ENCODE results near the gene AOC1.

Gene AOC1

DNA sequence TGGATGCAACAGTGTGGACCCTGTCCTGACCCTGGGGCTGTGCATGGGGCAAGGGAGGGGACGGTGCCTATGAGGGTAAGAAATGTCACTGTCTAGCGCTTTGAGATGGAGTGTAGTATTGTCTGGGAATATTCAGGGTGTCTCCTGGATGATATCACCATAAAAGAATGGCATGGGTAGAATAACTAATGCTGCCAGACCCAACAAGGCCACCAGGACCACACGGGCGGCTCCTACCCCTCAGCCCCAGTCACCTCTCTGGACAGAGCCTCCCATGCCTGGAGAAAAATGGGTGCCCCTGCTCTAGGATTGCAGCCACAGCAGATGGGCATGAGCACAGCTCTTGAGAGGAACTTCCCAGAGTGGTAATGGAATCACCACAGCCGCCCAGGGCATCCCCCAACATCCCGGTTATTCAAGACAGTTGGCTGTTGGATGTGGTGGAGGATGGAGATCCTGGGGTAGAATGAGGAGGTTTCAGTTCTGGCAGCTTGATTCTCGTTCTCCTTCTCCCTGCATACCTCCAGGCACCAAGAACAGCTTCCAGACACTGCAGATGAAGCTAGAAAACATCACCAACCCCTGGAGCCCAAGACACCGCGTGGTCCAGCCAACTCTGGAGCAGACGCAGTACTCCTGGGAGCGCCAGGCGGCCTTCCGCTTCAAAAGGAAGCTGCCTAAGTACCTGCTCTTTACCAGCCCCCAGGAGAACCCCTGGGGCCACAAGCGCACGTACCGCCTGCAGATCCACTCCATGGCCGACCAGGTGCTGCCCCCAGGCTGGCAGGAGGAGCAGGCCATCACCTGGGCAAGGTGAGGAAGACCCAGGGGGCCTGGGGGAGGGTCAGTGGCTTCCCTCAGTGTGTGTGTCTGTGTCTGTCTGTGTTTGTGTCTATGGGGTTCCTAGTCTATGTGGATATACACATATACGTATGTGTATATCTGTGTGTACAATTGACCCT, 6.2 kb downstream of the AOC1 start:
- no peak for DNase-seq

DNA sequence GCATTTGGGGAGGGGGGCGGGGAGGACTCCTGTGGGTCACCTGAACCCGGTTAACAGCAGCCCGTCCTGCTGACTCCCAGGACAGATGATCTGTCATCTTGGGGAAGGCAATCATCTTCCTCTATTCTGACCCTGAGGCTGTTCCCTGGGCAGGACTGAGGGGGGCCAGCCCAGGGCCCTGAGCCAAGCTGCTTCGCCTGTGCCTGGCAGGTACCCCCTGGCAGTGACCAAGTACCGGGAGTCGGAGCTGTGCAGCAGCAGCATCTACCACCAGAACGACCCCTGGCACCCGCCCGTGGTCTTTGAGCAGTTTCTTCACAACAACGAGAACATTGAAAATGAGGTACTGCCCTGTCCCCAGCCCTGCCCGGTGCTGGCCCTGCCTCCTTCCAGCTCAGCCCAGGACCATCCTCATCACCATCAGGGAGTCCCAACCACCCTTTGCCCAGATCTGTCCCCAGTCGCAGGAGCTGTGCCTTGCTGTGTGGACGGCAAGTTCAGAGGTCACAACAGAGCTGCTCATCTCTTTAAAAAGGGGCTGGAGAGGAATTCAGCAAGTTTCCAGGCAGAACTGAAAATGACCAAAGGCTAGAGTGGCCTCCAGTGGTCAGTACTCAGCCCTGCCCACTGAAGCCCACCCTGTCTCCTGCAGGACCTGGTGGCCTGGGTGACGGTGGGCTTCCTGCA, 8.1 kb downstream of the AOC1 start:
- DNase-seq: no peak

DNA sequence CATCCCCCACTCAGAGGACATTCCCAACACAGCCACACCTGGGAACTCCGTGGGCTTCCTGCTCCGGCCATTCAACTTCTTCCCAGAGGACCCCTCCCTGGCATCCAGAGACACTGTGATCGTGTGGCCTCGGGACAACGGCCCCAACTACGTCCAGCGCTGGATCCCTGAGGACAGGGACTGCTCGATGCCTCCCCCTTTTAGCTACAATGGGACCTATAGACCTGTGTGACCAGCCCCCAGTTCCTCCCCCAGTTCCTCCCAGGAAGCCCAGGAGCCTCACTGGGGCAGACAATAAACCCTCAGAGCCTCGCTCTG, 8.6 kb downstream of the AOC1 start:
- no peak for DNase-seq

DNA sequence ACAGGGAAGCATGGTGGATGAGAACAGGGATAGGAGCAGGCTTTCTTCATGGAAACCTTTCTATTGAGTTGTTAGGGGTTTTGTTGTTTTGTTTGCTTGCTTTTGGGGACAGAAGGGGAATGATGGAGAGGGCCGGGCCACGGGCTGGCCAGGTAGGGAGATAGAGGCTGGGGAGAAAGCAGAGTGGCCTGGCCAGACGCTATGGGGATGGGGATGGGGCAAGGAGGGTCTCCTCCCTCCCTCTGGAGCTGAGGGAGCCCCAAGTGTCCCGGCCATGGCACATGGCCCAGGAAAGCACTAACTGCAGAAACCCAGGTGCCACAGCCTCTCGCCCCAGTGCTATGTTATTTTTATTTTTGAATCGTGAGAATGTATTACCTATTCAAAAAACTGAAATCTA, 10.0 kb downstream of the AOC1 start:
- DNase-seq: no peak

- no peak for DNase-seq
These were observed 11.6 kb downstream of the AOC1 start for GRCh38 chr7:150863946-150864345.

GRCh38 chr7:150866932-150867564, 14.7 kb downstream of the AOC1 start:
- no peak for DNase-seq

GRCh38 chr7:150867605-150868004, 15.3 kb downstream of the AOC1 start:
- no peak for DNase-seq

DNA sequence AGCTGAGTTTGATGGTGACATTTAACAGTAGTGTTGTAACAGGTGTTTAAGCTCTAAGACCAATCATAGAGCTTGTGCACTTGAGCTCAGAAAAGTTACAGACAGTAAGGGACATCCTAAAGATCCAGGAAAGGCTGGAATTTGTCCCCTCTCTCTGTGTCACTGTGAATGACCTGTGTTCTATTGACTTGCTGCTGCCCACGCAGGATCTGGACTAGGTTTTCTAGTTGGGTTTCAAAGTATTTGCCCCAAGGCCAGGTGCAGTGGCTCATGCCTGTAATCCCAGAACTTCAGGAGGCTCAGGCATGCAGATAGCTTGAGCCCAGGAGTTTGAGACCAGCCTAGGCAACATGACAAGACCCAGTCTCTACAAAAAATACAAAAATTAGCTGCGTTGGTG, 17.1 kb downstream of the AOC1 start:
- no peak for DNase-seq

DNA sequence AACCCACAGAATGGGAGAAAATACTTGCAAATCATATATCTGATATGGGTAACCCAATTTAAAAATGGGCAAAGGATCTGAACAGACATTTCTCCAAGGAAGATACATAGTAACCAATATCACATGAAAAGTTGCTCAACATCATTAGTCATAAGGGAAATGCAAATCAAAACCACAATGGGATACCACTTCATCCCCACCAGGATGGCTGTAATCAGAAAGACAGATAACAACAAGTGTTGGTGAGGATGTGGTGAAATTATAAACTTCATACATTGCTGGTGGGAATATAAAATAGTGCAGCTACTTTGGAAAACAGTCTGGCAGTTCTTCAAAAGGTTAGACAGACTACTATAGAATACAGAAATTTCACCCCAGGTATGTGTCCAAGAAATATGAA, 19.3 kb downstream of the AOC1 start:
- DNase-seq: no peak

- no peak for DNase-seq
These were observed 22.3 kb downstream of the AOC1 start for GRCh38 chr7:150874401-150875198.

GRCh38 chr7:150875791-150876190, 23.5 kb downstream of the AOC1 start:
- no peak for DNase-seq

DNA sequence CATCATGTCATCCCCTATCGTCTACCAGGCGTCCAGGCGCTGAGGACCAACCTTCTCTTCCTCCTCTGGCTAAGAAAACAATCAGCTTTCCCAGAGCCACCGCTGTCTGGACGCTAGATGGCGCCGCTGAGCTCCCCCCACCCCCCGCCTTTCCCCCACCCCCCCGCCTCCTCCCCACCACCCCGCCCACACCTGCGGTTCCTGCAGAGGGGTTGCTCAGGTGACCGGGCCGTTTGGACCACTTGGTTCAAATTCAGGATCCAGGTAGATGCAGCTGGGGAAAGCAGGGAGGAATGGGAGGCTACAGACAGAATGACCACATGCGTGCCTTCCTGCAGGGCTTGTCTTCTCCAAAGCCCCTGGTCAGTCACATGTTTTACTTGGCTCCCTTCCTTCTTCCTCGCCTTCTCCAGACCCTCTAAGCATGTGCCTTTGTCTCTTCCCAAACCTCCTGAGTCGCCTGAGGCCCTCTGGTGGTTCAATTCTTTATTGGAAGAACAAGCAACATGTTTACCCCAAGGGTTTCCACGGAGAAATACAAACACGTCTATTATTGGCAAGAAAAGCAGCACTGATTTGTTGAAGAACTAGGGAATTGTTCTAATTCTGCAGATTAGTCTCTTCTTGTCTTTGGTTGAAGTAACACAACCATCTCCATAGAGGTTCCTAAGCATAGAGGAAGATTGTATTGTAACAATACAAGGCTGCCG, 24.7 kb downstream of the AOC1 start:
- peak; percentile 69 to 71 for DNase-seq

GRCh38 chr7:150877536-150877935, 25.2 kb downstream of the AOC1 start:
- DNase-seq: no peak

- no peak for DNase-seq
These were observed 27.0 kb downstream of the AOC1 start for GRCh38 chr7:150879345-150879744.

GRCh38 chr7:150881189-150881588, 28.9 kb downstream of the AOC1 start:
- no peak for DNase-seq

DNA sequence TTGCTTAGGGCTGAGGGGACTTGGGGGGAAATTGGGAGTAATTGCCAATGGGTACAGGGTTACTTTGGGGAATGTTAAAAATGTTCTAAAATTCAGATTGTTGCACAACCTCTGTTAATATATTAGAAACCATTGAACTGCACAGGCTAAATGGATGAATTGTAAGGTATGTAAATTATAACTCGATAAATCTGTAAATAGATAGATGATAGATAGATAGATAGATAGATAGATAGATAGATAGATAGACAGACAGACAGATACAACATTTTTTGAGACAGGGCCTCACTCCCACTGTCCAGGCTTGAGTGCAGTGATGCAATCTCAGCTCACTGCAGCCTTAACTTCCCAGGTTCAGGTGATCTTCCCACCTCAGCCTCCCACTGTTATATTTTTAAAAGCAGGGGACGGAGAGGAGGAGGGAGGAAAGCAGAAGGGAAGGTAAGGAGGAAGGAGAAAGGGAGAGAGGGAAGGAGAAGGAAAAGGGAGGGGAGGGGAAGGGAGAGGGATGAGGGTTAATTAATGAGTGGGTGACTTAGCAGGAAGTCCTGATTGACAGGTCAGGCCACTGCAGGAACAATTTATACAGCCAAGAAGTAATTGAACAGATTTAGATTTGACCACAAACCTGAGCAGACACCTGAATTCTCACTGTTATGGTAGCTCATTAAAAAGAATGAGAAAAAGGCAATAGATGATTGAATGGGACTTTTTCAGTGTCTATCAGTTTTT, 38.7 kb downstream of the AOC1 start:
- no peak for DNase-seq

GRCh38 chr7:150891740-150892139, 39.4 kb downstream of the AOC1 start:
- no peak for DNase-seq

GRCh38 chr7:150895809-150896208, 43.5 kb downstream of the AOC1 start:
- DNase-seq: no peak

GRCh38 chr7:150896562-150897209, 44.4 kb downstream of the AOC1 start:
- DNase-seq: no peak

GRCh38 chr7:150897502-150898474, 45.5 kb downstream of the AOC1 start:
- DNase-seq: no peak

Data from NCI-H187 (cell line).